Duodenal mucosa (tissue), 2 donors: Measurements from ENCODE around the gene PTN.

Source experiments
- H3K27ac ChIP-seq: one replicate; pipeline ENCODE4 v1.7.0; 2013; ENCODE audit warnings: low read depth, low read length
- H3K27me3 ChIP-seq, 2 donors: one replicate each; pipeline ENCODE4 v1.7.0; 2013; ENCODE audit warnings: low read length in 2 of 2, control low read depth in 1 of 2; ENCODE audit not compliant: insufficient read depth in 2 of 2, control insufficient read depth in 1 of 2
- H3K36me3 ChIP-seq, 2 donors: one replicate each; pipeline ENCODE4 v1.7.0; 2013; ENCODE audit warnings: low read length in 2 of 2, control low read depth in 1 of 2; ENCODE audit not compliant: insufficient read depth in 2 of 2, control insufficient read depth in 1 of 2
- H3K4me1 ChIP-seq, 2 donors: one replicate each; pipeline ENCODE4 v1.7.0; 2013; ENCODE audit warnings: low read length in 2 of 2, control low read depth in 1 of 2; ENCODE audit not compliant: insufficient read depth in 2 of 2, control insufficient read depth in 1 of 2
- H3K4me3 ChIP-seq, 2 donors: one replicate each; pipeline ENCODE4 v1.7.0; 2013; ENCODE audit warnings: low read length in 2 of 2, low read depth in 1 of 2
- H3K9ac ChIP-seq, 2 donors: one replicate each; pipeline ENCODE4 v1.7.0; 2013; ENCODE audit warnings: low read length in 2 of 2, low read depth in 1 of 2
- H3K9me3 ChIP-seq, 2 donors: one replicate each; pipeline ENCODE4 v1.7.0; 2013; ENCODE audit warnings: low read length in 2 of 2, control low read depth in 1 of 2; ENCODE audit not compliant: control insufficient read depth in 1 of 2

The PTN gene

GRCh38 chr7:137302081-137302480 is 41.5 kb downstream of the PTN start:
- no peaks in the 10 kb centered on the region for H3K4me1 ChIP-seq
- no peaks in the 10 kb centered on the region for H3K27me3 ChIP-seq
- H3K9ac ChIP-seq: no peak overlapping the region
- H3K9me3 ChIP-seq: peaks cover 0 to 4% of the 10 kb centered on the region in 2 donors
- H3K27ac ChIP-seq: no peak overlapping the region
- no peaks in the 10 kb centered on the region for H3K36me3 ChIP-seq
- no peak overlapping the region for H3K4me3 ChIP-seq

- H3K27ac ChIP-seq: no peak overlapping the region
- no peak overlapping the region for H3K9ac ChIP-seq
- H3K9me3 ChIP-seq: peaks cover 0 to 2% of the 10 kb centered on the region in 2 donors
- no peaks in the 10 kb centered on the region for H3K36me3 ChIP-seq
- H3K27me3 ChIP-seq: no peaks in the 10 kb centered on the region
- H3K4me3 ChIP-seq: no peak overlapping the region
- H3K4me1 ChIP-seq: no peaks in the 10 kb centered on the region
Measured at GRCh38 chr7:137298464-137298794, 45.1 kb downstream of the PTN start.

- no peak overlapping the region for H3K4me3 ChIP-seq
- no peaks in the 10 kb centered on the region for H3K27me3 ChIP-seq
- no peak overlapping the region for H3K27ac ChIP-seq
- peaks cover 0 to 2% of the 10 kb centered on the region in 2 donors for H3K9me3 ChIP-seq
- H3K9ac ChIP-seq: no peak overlapping the region
- no peaks in the 10 kb centered on the region for H3K4me1 ChIP-seq
- H3K36me3 ChIP-seq: no peaks in the 10 kb centered on the region
Measured at GRCh38 chr7:137297551-137298463, 45.7 kb downstream of the PTN start.

GRCh38 chr7:137296576-137296975 is 47.0 kb downstream of the PTN start:
- no peak overlapping the region for H3K27ac ChIP-seq
- H3K9me3 ChIP-seq: peaks cover 0 to 5% of the 10 kb centered on the region in 2 donors
- H3K4me1 ChIP-seq: no peaks in the 10 kb centered on the region
- H3K4me3 ChIP-seq: no peak overlapping the region
- no peaks in the 10 kb centered on the region for H3K36me3 ChIP-seq
- no peaks in the 10 kb centered on the region for H3K27me3 ChIP-seq
- no peak overlapping the region for H3K9ac ChIP-seq

GRCh38 chr7:137295739-137296324 is 47.7 kb downstream of the PTN start:
- Histone ChIP-seq H3K27ac (no peak overlapping the region), H3K9ac (no peak overlapping the region)

GRCh38 chr7:137289101-137289500 is 54.4 kb downstream of the PTN start:
- Histone ChIP-seq H3K27ac (no peak overlapping the region), H3K4me1 (no peaks in the 10 kb centered on the region), H3K9me3 (peaks cover 6 to 14% of the 10 kb centered on the region in 2 donors)

More at GRCh38 chr7:137295739-137296324, 47.7 kb downstream of the PTN start:
- no peaks in the 10 kb centered on the region for H3K4me1 ChIP-seq
- H3K27me3 ChIP-seq: no peaks in the 10 kb centered on the region
- H3K9me3 ChIP-seq: peaks cover 0 to 5% of the 10 kb centered on the region in 2 donors
- H3K36me3 ChIP-seq: no peaks in the 10 kb centered on the region
- H3K4me3 ChIP-seq: no peak overlapping the region

GRCh38 chr7:137287651-137288258 is 55.8 kb downstream of the PTN start:
- Histone ChIP-seq H3K4me3 (no peak overlapping the region), H3K9me3 (peaks cover 6 to 14% of the 10 kb centered on the region in 2 donors), H3K27ac (no peak overlapping the region), H3K4me1 (no peaks in the 10 kb centered on the region), H3K36me3 (no peaks in the 10 kb centered on the region), H3K27me3 (no peaks in the 10 kb centered on the region), H3K9ac (no peak overlapping the region)

More at GRCh38 chr7:137289101-137289500, 54.4 kb downstream of the PTN start:
- no peak overlapping the region for H3K9ac ChIP-seq
- no peaks in the 10 kb centered on the region for H3K27me3 ChIP-seq
- no peak overlapping the region for H3K4me3 ChIP-seq
- H3K36me3 ChIP-seq: no peaks in the 10 kb centered on the region

- Histone ChIP-seq H3K4me3 (no peak overlapping the region), H3K9me3 (peaks cover 3 to 5% of the 10 kb centered on the region in 2 donors), H3K36me3 (no peaks in the 10 kb centered on the region), H3K27me3 (no peaks in the 10 kb centered on the region), H3K4me1 (no peaks in the 10 kb centered on the region), H3K9ac (no peak overlapping the region), H3K27ac (no peak overlapping the region)
Measured at GRCh38 chr7:137283153-137283552, 60.4 kb downstream of the PTN start.

GRCh38 chr7:137282043-137282442 is 61.5 kb downstream of the PTN start:
- H3K4me3 ChIP-seq: no peak overlapping the region
- no peak overlapping the region for H3K27ac ChIP-seq
- no peak overlapping the region for H3K9ac ChIP-seq
- H3K36me3 ChIP-seq: no peaks in the 10 kb centered on the region
- H3K27me3 ChIP-seq: no peaks in the 10 kb centered on the region
- H3K9me3 ChIP-seq: peaks cover 3 to 5% of the 10 kb centered on the region in 2 donors
- no peaks in the 10 kb centered on the region for H3K4me1 ChIP-seq

- H3K9ac ChIP-seq: no peak overlapping the region
- no peak overlapping the region for H3K4me3 ChIP-seq
Measured at GRCh38 chr7:137276189-137276588, 67.3 kb downstream of the PTN start.

More at GRCh38 chr7:137276189-137276588, 67.3 kb downstream of the PTN start:
- H3K27ac ChIP-seq: no peak overlapping the region
- no peaks in the 10 kb centered on the region for H3K36me3 ChIP-seq
- peaks cover 0 to 5% of the 10 kb centered on the region in 2 donors for H3K9me3 ChIP-seq
- H3K4me1 ChIP-seq: no peaks in the 10 kb centered on the region
- no peaks in the 10 kb centered on the region for H3K27me3 ChIP-seq
